HepG2 (cell line): ENCODE data around the gene RPS5. TPM values are rescaled to one million over a fixed set of nuclear protein-coding genes. Genes with fewer than 3 reads are reported as not detected.
A peak's percentile ranks its signal among the peaks of the same experiment; 100 is the strongest.

ENCODE experiments used
- ATAC-seq: fragments of 200-7000 bp; cut with Tn5 transposase; 3 replicates; pipeline ENCODE4 v1.9.1; 2020; ENCODE audit warnings: mild to moderate bottlenecking, moderate library complexity
- BruUV-seq: library from RNA; stranded (reverse); fragments of 400-500 nt; replicated peaks from 2 replicates; lab custom pipeline; 2021; lab: Mats Ljungman, UMichigan
- CTCF ChIA-PET: fragments of 300-600 bp; formaldehyde crosslinking; extraction: SDS; loops from one replicate; lab custom pipeline; 2021; ENCODE audit warnings: low total read pairs, inconsistent platforms, low intra/inter-chr PET ratio; lab: Yijun Ruan, JAX
- POLR2A ChIA-PET: fragments of 350-600 bp; sonication (Branson Sonifier 250); formaldehyde crosslinking; loops from one replicate; lab custom pipeline; 2020; ENCODE audit warnings: antibody characterized with exemption, inconsistent platforms; lab: Yijun Ruan, JAX
- DNase-seq: peaks from one replicate; pipeline ENCODE4 v3.0.0-alpha.2; 2015; ENCODE audit warnings: low spot score
- FAIRE-seq: peaks from 3 replicates; lab custom pipeline; 2011; peaks lifted over from hg19 to GRCh38; lab: Jason Lieb, UNC
- H2AFZ ChIP-seq: one replicate; pipeline ENCODE4 v1.6.1; 2011; ENCODE audit warnings: low read length, inconsistent platforms
- H3K27ac ChIP-seq: fragments of 300-600 bp; 3 replicates; pipeline ENCODE4 v1.8.0; 2011; ENCODE audit warnings: mixed run types, mild to moderate bottlenecking, mixed read lengths, low read length, inconsistent platforms; ENCODE audit not compliant: insufficient read depth; ENCODE audit errors: extremely low read length
- H3K27me3 ChIP-seq, 2 experiments: fragments of 200-600 bp in 1 of 2; 2 replicates in 1 of 2; 3 replicates in 1 of 2; pipeline versions ENCODE4 v1.6.0 to v1.8.0; 2011; ENCODE audit warnings: low read length in 2 of 2, mild to moderate bottlenecking in 2 of 2, moderate library complexity in 2 of 2, inconsistent platforms in 1 of 2; ENCODE audit not compliant: insufficient read depth in 2 of 2, control insufficient read depth in 1 of 2
- H3K36me3 ChIP-seq, 2 experiments: fragments of 200-600 bp in 1 of 2; replicated peaks in 1 of 2; 2 replicates in 1 of 2; 3 replicates in 1 of 2; pipeline versions ENCODE4 v1.5.1 to v1.8.0; 2011; ENCODE audit warnings: low read length in 2 of 2, inconsistent platforms in 1 of 2; ENCODE audit not compliant: insufficient read depth in 2 of 2, control insufficient read depth in 1 of 2
- H3K4me1 ChIP-seq: 2 replicates; pipeline ENCODE4 v1.5.1; 2012; ENCODE audit warnings: low read length, inconsistent platforms; ENCODE audit not compliant: insufficient read depth
- H3K4me2 ChIP-seq: 2 replicates; pipeline ENCODE4 v1.6.0; 2011; ENCODE audit warnings: low read depth, low read length, inconsistent platforms
- H3K4me3 ChIP-seq, 3 experiments: fragments of 200-600 bp in 1 of 3; sonication (generic), shearing (Covaris generic) in 1 of 3; replicated peaks in 1 of 3; 2 replicates each; pipeline ENCODE4 v1.5.1; 2011 to 2016; ENCODE audit warnings: low read length in 3 of 3, inconsistent platforms in 2 of 3, low read depth in 2 of 3, mild to moderate bottlenecking in 2 of 3, control low read depth in 1 of 3, mixed read lengths in 1 of 3; ENCODE audit not compliant: insufficient read depth in 1 of 3
- H3K79me2 ChIP-seq: one replicate; pipeline ENCODE4 v1.6.1; 2011; ENCODE audit warnings: low read length, inconsistent platforms; ENCODE audit not compliant: insufficient read depth
- H3K9ac ChIP-seq: 2 replicates; pipeline ENCODE4 v1.6.0; 2011; ENCODE audit warnings: mild to moderate bottlenecking, low read depth, low read length, inconsistent platforms; ENCODE audit not compliant: insufficient read depth
- H3K9me3 ChIP-seq: 2 replicates; pipeline ENCODE4 v1.5.1; 2012; ENCODE audit warnings: mild to moderate bottlenecking, low read length
- H4K20me1 ChIP-seq: 2 replicates; pipeline ENCODE4 v1.6.0; 2011; ENCODE audit warnings: inconsistent platforms, mild to moderate bottlenecking, low read length, moderate library complexity; ENCODE audit not compliant: insufficient read depth
- ARNTL ChIP-seq: sonication (generic); formaldehyde crosslinking; IDR thresholded peaks from 2 replicates; pipeline ENCODE4 v1.4.0; 2020; ENCODE audit warnings: mild to moderate bottlenecking, missing genetic modification reagents
- MIER3 ChIP-seq: IDR thresholded peaks from 2 replicates; pipeline ENCODE4 v1.6.1; 2016; ENCODE audit warnings: missing compliant biosample characterization, borderline replicate concordance
- SALL2 ChIP-seq: sonication (generic); formaldehyde crosslinking; IDR thresholded peaks from 2 replicates; pipeline ENCODE4 v1.8.1; 2023; ENCODE audit warnings: mild to moderate bottlenecking, missing genetic modification reagents, inconsistent platforms
- SNRNP70 ChIP-seq: fragments of 200-400 bp; formaldehyde crosslinking; IDR thresholded peaks from 2 replicates; pipeline ENCODE4 v1.6.1; 2017; ENCODE audit warnings: mild to moderate bottlenecking, low read depth, low read length, moderate library complexity
- XBP1 ChIP-seq: sonication (generic); formaldehyde crosslinking; IDR thresholded peaks from 2 replicates; pipeline ENCODE4 v1.5.0; 2020; ENCODE audit warnings: missing genetic modification reagents
- ZKSCAN5 ChIP-seq: sonication (generic); formaldehyde crosslinking; IDR thresholded peaks from 2 replicates; pipeline ENCODE4 v1.5.1; 2020; ENCODE audit warnings: mild to moderate bottlenecking, missing genetic modification reagents
- ZNF772 ChIP-seq: sonication (generic); formaldehyde crosslinking; IDR thresholded peaks from 2 replicates; pipeline ENCODE4 v1.5.0; 2020; ENCODE audit warnings: mild to moderate bottlenecking, missing genetic modification reagents
- WGBS: methylation state at CpG from one replicate; pipeline ENCODE4 v1.1.6; 2017; ENCODE audit warnings: low lambda C conversion rate; 5-methylcytosine and 5-hydroxymethylcytosine counted together
- in situ Hi-C: cut with HindIII; loops from 2 replicates; pipeline ENCODE4 v1.10.0; 2017; ENCODE audit warnings: low pct_unique_long_range_greater_than_20kb; ENCODE audit not compliant: extremely low pct_ligation_motif_present
- intact Hi-C: fragments of 100-400 bp; cut with micrococcal nuclease; formaldehyde crosslinking; loops from one replicate; pipeline ENCODE4 v1.10.0; 2022; ENCODE audit not compliant: unreplicated experiment
- polyA plus RNA-seq, 8 experiments: library from polyadenylated mRNA; depleted of rRNA in 3 of 8; stranded (reverse) in 7 of 8; unstranded in 1 of 8; fragments of >200 nt; fragmentation: Illumina TruSeq in 4 of 8; extraction: Trizol in 4 of 8; gene quantifications; 2 replicates each; pipeline versions ENCODE4 v1.2.1 to v1.2.3, GENCODE V29; 2011 to 2016; ENCODE audit warnings: low read depth in 4 of 8, missing spikeins in 1 of 8, mixed read lengths in 1 of 8; ENCODE audit not compliant: insufficient read depth in 1 of 8
- total RNA-seq, 5 experiments: library from RNA; depleted of rRNA; stranded (reverse); fragments of >200 nt; fragmentation: Illumina TruSeq; extraction: Trizol; gene quantifications; 2 replicates each; pipeline ENCODE4 v1.2.3, GENCODE V29; 2016; ENCODE audit warnings: low read depth in 1 of 5
- TF ChIP-seq, protein P1 (sequence below): sonication (generic); formaldehyde crosslinking; IDR thresholded peaks from 2 replicates; pipeline ENCODE4 v1.4.0; 2020; ENCODE audit warnings: missing genetic modification reagents, borderline replicate concordance
- TF ChIP-seq, protein P2 (sequence below): sonication (generic); formaldehyde crosslinking; IDR thresholded peaks from 2 replicates; pipeline ENCODE4 v1.4.0; 2020; ENCODE audit warnings: missing genetic modification reagents

The RPS5 gene
- total and polyA plus RNA-seq, 2 of the 13 experiments (the other 11 are each of a cell fraction or from before 2014, with no cell fraction given), result 1,544 to 4,408 TPM

DNA sequence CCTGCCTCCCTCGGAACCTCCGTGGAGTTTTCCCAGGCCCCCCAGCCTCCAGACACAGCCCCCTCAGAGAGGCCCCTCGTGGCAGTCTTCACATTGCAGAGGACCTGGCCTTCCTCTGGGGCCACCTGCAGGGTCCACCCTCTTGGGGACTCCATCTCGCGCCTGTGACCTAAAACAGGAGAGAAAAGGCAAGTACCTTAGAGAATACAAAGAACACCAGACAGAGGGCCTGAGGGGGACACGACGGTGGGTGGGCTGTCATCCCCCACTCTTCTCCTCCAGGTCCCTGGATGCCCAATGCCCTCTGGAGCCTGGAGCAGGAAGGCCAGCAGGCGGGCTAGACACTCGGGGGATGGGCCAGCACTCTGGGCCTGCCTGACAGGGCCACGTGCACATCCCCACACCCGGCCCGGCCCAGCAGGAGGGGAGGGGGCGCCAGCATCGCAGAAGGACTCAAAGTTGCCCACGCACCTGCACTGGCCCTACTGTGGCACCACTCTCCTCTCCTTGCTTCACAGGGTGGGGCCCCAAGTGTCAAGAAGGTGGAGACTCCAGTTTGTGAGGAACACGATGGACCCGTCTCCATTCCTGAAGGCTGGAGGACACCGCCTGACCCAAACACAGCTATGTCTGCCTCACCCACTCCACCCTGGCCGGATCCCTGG, 29.5 kb upstream of the RPS5 start:
- Histone ChIP-seq H3K36me3 (no peaks in the 10 kb centered on the region), H3K4me3 (no peak overlapping the region), H2AFZ (no peak overlapping the region), H3K9me3 (no peaks in the 10 kb centered on the region), H3K27ac (no peak overlapping the region), H3K27me3 (no peaks in the 10 kb centered on the region), H3K4me1 (peaks cover 40% of the 10 kb centered on the region), H3K79me2 (no peaks in the 10 kb centered on the region), H4K20me1 (no peaks in the 10 kb centered on the region), H3K4me2 (no peak overlapping the region), H3K9ac (no peak overlapping the region)
- ATAC-seq, result no peak
- ChIA-PET POLR2A (no interaction called here), CTCF (no interaction called here)
- FAIRE-seq, result no peak
- in situ Hi-C loops, result no loop called here
- no peak for DNase-seq
- WGBS, result 75% methylated on average over 11 of the region's 19 CpGs
- BruUV-seq, result no TSS peak
- TF ChIP-seq, protein P1, sequence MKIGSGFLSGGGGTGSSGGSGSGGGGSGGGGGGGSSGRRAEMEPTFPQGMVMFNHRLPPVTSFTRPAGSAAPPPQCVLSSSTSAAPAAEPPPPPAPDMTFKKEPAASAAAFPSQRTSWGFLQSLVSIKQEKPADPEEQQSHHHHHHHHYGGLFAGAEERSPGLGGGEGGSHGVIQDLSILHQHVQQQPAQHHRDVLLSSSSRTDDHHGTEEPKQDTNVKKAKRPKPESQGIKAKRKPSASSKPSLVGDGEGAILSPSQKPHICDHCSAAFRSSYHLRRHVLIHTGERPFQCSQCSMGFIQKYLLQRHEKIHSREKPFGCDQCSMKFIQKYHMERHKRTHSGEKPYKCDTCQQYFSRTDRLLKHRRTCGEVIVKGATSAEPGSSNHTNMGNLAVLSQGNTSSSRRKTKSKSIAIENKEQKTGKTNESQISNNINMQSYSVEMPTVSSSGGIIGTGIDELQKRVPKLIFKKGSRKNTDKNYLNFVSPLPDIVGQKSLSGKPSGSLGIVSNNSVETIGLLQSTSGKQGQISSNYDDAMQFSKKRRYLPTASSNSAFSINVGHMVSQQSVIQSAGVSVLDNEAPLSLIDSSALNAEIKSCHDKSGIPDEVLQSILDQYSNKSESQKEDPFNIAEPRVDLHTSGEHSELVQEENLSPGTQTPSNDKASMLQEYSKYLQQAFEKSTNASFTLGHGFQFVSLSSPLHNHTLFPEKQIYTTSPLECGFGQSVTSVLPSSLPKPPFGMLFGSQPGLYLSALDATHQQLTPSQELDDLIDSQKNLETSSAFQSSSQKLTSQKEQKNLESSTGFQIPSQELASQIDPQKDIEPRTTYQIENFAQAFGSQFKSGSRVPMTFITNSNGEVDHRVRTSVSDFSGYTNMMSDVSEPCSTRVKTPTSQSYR (CRISPR knock-in tag), result peak; percentile 27; the same call in 1 of the 2 replicates
- no peak for TF ChIP-seq ARNTL (CRISPR knock-in tag)
- intact Hi-C loops, result no loop called here

DNA sequence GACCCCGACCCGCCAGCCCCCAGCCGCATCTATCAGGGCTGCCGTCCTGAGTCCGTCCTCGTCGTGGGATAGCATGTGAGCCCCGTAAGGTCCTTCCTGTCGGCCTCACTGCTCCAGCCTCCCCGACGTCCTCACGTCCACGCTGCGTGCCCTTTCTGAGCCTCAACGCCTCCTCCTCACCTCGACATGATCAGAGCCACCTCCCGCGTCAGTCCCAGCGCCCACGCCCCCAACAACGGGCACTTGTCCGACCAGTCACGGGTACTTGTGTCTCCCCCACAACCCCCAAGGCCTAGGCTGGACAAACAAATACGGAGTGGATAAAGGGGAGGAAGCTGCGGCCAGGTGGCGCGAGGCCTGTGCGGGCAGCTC, 25.2 kb upstream of the RPS5 start:
- WGBS, result 5% methylated on average over 24 of the region's 28 CpGs
- TF ChIP-seq SNRNP70, result no peak
- TF ChIP-seq ZNF772 (CRISPR knock-in tag), result 0 out of 2 replicates have a peak, but pooled peaks have one; percentile 44
- 0 out of 2 replicates have a peak, but pooled peaks have one; percentile 6 for TF ChIP-seq SALL2 (CRISPR knock-in tag)
- no peak for TF ChIP-seq MIER3
- TF ChIP-seq, protein P2, sequence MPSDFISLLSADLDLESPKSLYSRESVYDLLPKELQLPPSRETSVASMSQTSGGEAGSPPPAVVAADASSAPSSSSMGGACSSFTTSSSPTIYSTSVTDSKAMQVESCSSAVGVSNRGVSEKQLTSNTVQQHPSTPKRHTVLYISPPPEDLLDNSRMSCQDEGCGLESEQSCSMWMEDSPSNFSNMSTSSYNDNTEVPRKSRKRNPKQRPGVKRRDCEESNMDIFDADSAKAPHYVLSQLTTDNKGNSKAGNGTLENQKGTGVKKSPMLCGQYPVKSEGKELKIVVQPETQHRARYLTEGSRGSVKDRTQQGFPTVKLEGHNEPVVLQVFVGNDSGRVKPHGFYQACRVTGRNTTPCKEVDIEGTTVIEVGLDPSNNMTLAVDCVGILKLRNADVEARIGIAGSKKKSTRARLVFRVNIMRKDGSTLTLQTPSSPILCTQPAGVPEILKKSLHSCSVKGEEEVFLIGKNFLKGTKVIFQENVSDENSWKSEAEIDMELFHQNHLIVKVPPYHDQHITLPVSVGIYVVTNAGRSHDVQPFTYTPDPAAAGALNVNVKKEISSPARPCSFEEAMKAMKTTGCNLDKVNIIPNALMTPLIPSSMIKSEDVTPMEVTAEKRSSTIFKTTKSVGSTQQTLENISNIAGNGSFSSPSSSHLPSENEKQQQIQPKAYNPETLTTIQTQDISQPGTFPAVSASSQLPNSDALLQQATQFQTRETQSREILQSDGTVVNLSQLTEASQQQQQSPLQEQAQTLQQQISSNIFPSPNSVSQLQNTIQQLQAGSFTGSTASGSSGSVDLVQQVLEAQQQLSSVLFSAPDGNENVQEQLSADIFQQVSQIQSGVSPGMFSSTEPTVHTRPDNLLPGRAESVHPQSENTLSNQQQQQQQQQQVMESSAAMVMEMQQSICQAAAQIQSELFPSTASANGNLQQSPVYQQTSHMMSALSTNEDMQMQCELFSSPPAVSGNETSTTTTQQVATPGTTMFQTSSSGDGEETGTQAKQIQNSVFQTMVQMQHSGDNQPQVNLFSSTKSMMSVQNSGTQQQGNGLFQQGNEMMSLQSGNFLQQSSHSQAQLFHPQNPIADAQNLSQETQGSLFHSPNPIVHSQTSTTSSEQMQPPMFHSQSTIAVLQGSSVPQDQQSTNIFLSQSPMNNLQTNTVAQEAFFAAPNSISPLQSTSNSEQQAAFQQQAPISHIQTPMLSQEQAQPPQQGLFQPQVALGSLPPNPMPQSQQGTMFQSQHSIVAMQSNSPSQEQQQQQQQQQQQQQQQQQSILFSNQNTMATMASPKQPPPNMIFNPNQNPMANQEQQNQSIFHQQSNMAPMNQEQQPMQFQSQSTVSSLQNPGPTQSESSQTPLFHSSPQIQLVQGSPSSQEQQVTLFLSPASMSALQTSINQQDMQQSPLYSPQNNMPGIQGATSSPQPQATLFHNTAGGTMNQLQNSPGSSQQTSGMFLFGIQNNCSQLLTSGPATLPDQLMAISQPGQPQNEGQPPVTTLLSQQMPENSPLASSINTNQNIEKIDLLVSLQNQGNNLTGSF, result peak; percentile 56; the same call in 1 of the 2 replicates
- TF ChIP-seq XBP1 (CRISPR knock-in tag), result no peak
- peak; percentile 55; the same call in 1 of the 2 replicates for TF ChIP-seq ZKSCAN5

More for the DNA sequence above, 25.2 kb upstream of the RPS5 start:
- Histone ChIP-seq H3K27me3 (no peaks in the 10 kb centered on the region), H3K9ac (peak overlapping the region; percentile 98), H3K36me3 (no peaks in the 10 kb centered on the region), H3K4me2 (peak overlapping the region; percentile 83), H3K79me2 (no peaks in the 10 kb centered on the region), H4K20me1 (no peaks in the 10 kb centered on the region), H2AFZ (no peak overlapping the region), H3K27ac (peak overlapping the region; percentile 97), H3K9me3 (no peaks in the 10 kb centered on the region), H3K4me3 (peak overlapping the region; percentile 76 to 92 (median 80)), H3K4me1 (peaks cover 11% of the 10 kb centered on the region)
- TSS peak; percentile 82 for BruUV-seq
- intact Hi-C loops (loop anchor here (2.0 kb wide), 1 partner anchor 19 kb away; the partner anchor contains the start of gene ZNF837), in situ Hi-C loops (no loop called here)
- CTCF ChIA-PET, result no interaction called here
- ATAC-seq (peak; percentile 38), FAIRE-seq (no peak), DNase-seq (peak; percentile 49)
- POLR2A ChIA-PET, result interaction anchor here (0.8 to 2.4 kb wide), 31 partner anchors 8 to 214 kb away, joined by 3 to 33 read pairs (median 7); partner anchors contain the start of genes CHMP2A, ERVK3-1, RPS5 and SLC27A5
